Keratinocyte (primary cell): ENCODE results near the gene REG3A. TPM values are rescaled to one million over a fixed set of nuclear protein-coding genes. Genes with fewer than 3 reads are reported as not detected.

ENCODE experiments used
- DNase-seq: peaks from one replicate; pipeline ENCODE4 v3.0.0-alpha.2; 2011; ENCODE audit warnings: low read depth, missing footprints, low spot score
- FAIRE-seq: peaks from 2 replicates; lab custom pipeline; 2011; peaks lifted over from hg19 to GRCh38; lab: Jason Lieb, UNC
- H2AFZ ChIP-seq: 2 replicates; pipeline ENCODE4 v1.6.0; 2012; ENCODE audit warnings: low read length, control low read depth, inconsistent platforms; ENCODE audit not compliant: control insufficient read depth
- H3K27ac ChIP-seq: 2 replicates; pipeline ENCODE4 v1.5.1; 2011; ENCODE audit warnings: low read length; ENCODE audit not compliant: control insufficient read depth, insufficient read depth
- H3K27me3 ChIP-seq: 3 replicates; pipeline ENCODE4 v1.6.0; 2011; ENCODE audit warnings: low read length; ENCODE audit not compliant: control insufficient read depth, insufficient read depth; ENCODE audit errors: extremely low read depth
- H3K36me3 ChIP-seq, 2 experiments: 2 replicates in 1 of 2; 3 replicates in 1 of 2; pipeline ENCODE4 v1.5.1; 2011; ENCODE audit warnings: low read length in 2 of 2, mild to moderate bottlenecking in 1 of 2; ENCODE audit not compliant: control insufficient read depth in 2 of 2, insufficient read depth in 2 of 2; ENCODE audit errors: extremely low read depth in 1 of 2
- H3K4me1 ChIP-seq: 3 replicates; pipeline ENCODE4 v1.5.1; 2011; ENCODE audit warnings: low read length; ENCODE audit not compliant: control insufficient read depth, insufficient read depth; ENCODE audit errors: extremely low read depth
- H3K4me2 ChIP-seq: 3 replicates; pipeline ENCODE4 v1.6.0; 2011; ENCODE audit warnings: low read depth, low read length; ENCODE audit not compliant: control insufficient read depth, insufficient read depth; ENCODE audit errors: extremely low read depth
- H3K4me3 ChIP-seq, 3 experiments: fragments of 200-600 bp in 1 of 3; sonication (generic) in 1 of 3; 2 replicates in 2 of 3; 3 replicates in 1 of 3; pipeline ENCODE4 v1.5.1; 2011 to 2016; ENCODE audit warnings: low read length in 3 of 3, mild to moderate bottlenecking in 3 of 3, control low read depth in 2 of 3, inconsistent platforms in 1 of 3, low read depth in 1 of 3, mixed read lengths in 1 of 3, mixed run types in 1 of 3, moderate library complexity in 1 of 3; ENCODE audit not compliant: control insufficient read depth in 2 of 3, insufficient read depth in 2 of 3; ENCODE audit errors: extremely low read depth in 1 of 3
- H3K79me2 ChIP-seq: 2 replicates; pipeline ENCODE4 v1.6.0; 2012; ENCODE audit warnings: low read length; ENCODE audit not compliant: control insufficient read depth, insufficient read depth
- H3K9ac ChIP-seq: 3 replicates; pipeline ENCODE4 v1.6.0; 2011; ENCODE audit warnings: low read length; ENCODE audit not compliant: control insufficient read depth, insufficient read depth; ENCODE audit errors: extremely low read depth
- H3K9me1 ChIP-seq: 3 replicates; pipeline ENCODE4 v1.6.0; 2011; ENCODE audit warnings: low read length; ENCODE audit not compliant: control insufficient read depth, insufficient read depth; ENCODE audit errors: extremely low read depth
- H3K9me3 ChIP-seq: 2 replicates; pipeline ENCODE4 v1.5.1; 2012; ENCODE audit warnings: low read depth, low read length; ENCODE audit not compliant: control insufficient read depth
- H4K20me1 ChIP-seq: 3 replicates; pipeline ENCODE4 v1.6.0; 2011; ENCODE audit warnings: low read length; ENCODE audit not compliant: control insufficient read depth, insufficient read depth; ENCODE audit errors: extremely low read depth
- CTCF ChIP-seq, 3 experiments: IDR thresholded peaks in 1 of 3; conservative IDR thresholded peaks in 1 of 3; optimal IDR thresholded peaks in 1 of 3; 2 replicates in 2 of 3; 3 replicates in 1 of 3; pipeline versions ENCODE3 to v1.5.1; 2011; ENCODE audit warnings: low read length in 3 of 3, mild to moderate bottlenecking in 3 of 3, moderate library complexity in 2 of 3, control low read depth in 1 of 3, inconsistent platforms in 1 of 3; ENCODE audit not compliant: insufficient read depth in 2 of 3; ENCODE audit errors: extremely low read depth in 1 of 3
- EZH2 ChIP-seq: IDR thresholded peaks from one replicate; pipeline ENCODE4 v1.6.1; 2012; ENCODE audit warnings: inconsistent platforms, mild to moderate bottlenecking, low read length, moderate library complexity
- dilution Hi-C: fragments of 300-500 bp; cut with MboI; formaldehyde crosslinking; loops from one replicate; pipeline ENCODE4 v1.7.0; 2020; ENCODE audit warnings: low sequenced_read_pairs; ENCODE audit not compliant: extremely low pct_ligation_motif_present
- polyA plus RNA-seq, 5 experiments: library from polyadenylated mRNA; depleted of rRNA in 3 of 5; stranded (reverse) in 3 of 5; stranded (forward) in 1 of 5; unstranded in 1 of 5; fragments of >200 nt; gene quantifications; 1 replicate in 1 of 5; 2 replicates in 3 of 5; 3 replicates in 1 of 5; pipeline versions ENCODE4 v1.2.1 to v1.2.3, GENCODE V29; 2011 to 2012; ENCODE audit warnings: missing spikeins in 2 of 5, low read depth in 1 of 5, low replicate concordance in 1 of 5

Gene REG3A
- polyA plus RNA-seq, 1 donor (not counting 4 experiments of a cell fraction or from before 2014, with no cell fraction given) = not detected

GRCh38 chr2:79139423-79139822, 20.1 kb downstream of the REG3A start:
- dilution Hi-C loops = no loop called here
- no peaks in the 10 kb centered on the region for H3K27me3 ChIP-seq
- no peaks in the 10 kb centered on the region for H3K9me3 ChIP-seq
- no peak for TF ChIP-seq EZH2
- DNase-seq (no peak), FAIRE-seq (no peak)
- no peak overlapping the region for H3K9ac ChIP-seq
- H3K27ac ChIP-seq = no peak overlapping the region
- no peak overlapping the region for H3K4me3 ChIP-seq
- no peaks in the 10 kb centered on the region for H3K9me1 ChIP-seq
- no peaks in the 10 kb centered on the region for H3K36me3 ChIP-seq
- H4K20me1 ChIP-seq = no peaks in the 10 kb centered on the region
- H3K4me1 ChIP-seq = no peaks in the 10 kb centered on the region
- H2AFZ ChIP-seq = no peak overlapping the region
- H3K4me2 ChIP-seq = no peak overlapping the region
- H3K79me2 ChIP-seq = no peaks in the 10 kb centered on the region

GRCh38 chr2:79138385-79138784, 21.2 kb downstream of the REG3A start:
- Histone ChIP-seq H3K79me2 (no peaks in the 10 kb centered on the region), H2AFZ (no peak overlapping the region), H3K9me1 (no peaks in the 10 kb centered on the region), H3K9me3 (peaks cover 2% of the 10 kb centered on the region), H4K20me1 (no peaks in the 10 kb centered on the region), H3K9ac (no peak overlapping the region), H3K4me3 (no peak overlapping the region), H3K36me3 (no peaks in the 10 kb centered on the region), H3K4me1 (no peaks in the 10 kb centered on the region), H3K4me2 (no peak overlapping the region), H3K27me3 (no peaks in the 10 kb centered on the region), H3K27ac (no peak overlapping the region)
- TF ChIP-seq CTCF (optimal IDR thresholded peaks at IDR 0.05 in 1 of 3, IDR thresholded peaks at IDR 0.05 in 1 of 3, conservative IDR thresholded peaks at IDR 0.05 in 1 of 3; ENCODE audit: extremely low read depth in 1 of 3, insufficient read depth in 2 of 3, low read length in 3 of 3) (no peak), EZH2 (no peak)
- DNase-seq (no peak), FAIRE-seq (no peak)
- dilution Hi-C loops = no loop called here

- Histone ChIP-seq H2AFZ (no peak overlapping the region), H3K36me3 (no peaks in the 10 kb centered on the region), H3K79me2 (no peaks in the 10 kb centered on the region), H3K27me3 (no peaks in the 10 kb centered on the region), H3K4me3 (no peak overlapping the region), H3K4me1 (no peaks in the 10 kb centered on the region), H4K20me1 (no peaks in the 10 kb centered on the region), H3K4me2 (no peak overlapping the region), H3K9ac (no peak overlapping the region), H3K27ac (no peak overlapping the region), H3K9me1 (no peaks in the 10 kb centered on the region), H3K9me3 (peaks cover 2% of the 10 kb centered on the region)
- dilution Hi-C loops = no loop called here
- FAIRE-seq (no peak), DNase-seq (no peak)
- TF ChIP-seq CTCF (optimal IDR thresholded peaks at IDR 0.05 in 1 of 3, IDR thresholded peaks at IDR 0.05 in 1 of 3, conservative IDR thresholded peaks at IDR 0.05 in 1 of 3; ENCODE audit: extremely low read depth in 1 of 3, insufficient read depth in 2 of 3, low read length in 3 of 3) (no peak), EZH2 (no peak)
These were observed 27.9 kb downstream of the REG3A start for GRCh38 chr2:79131687-79132086.
